Upper lobe of left lung (tissue), 6 donors: ENCODE data around the gene CHST8. TPM values are rescaled to one million over a fixed set of nuclear protein-coding genes. Genes with fewer than 3 reads are reported as not detected.
A peak's percentile ranks its signal among the peaks of the same experiment; 100 is the strongest.

Experiments
- ATAC-seq, 2 donors: fragments of 200-7000 bp; cut with Tn5 transposase; one replicate each; pipeline ENCODE4 v1.9.1; 2022; ENCODE audit warnings: mild to moderate bottlenecking in 2 of 2, moderate library complexity in 2 of 2; ENCODE audit not compliant: low FRiP score in 2 of 2
- DNase-seq, 2 donors: peaks; one replicate each; pipeline ENCODE4 v3.0.0-alpha.2; 2019 to 2020
- H3K27ac ChIP-seq, 4 donors: fragments of 200-600 bp; sonication (generic); one replicate each; pipeline ENCODE4 v1.5.1; 2016 to 2019
- H3K27me3 ChIP-seq, 4 donors: fragments of 200-600 bp; sonication (generic); one replicate each; pipeline ENCODE4 v1.5.1; 2017 to 2019
- H3K36me3 ChIP-seq, 4 donors: fragments of 200-600 bp; sonication (generic); one replicate each; pipeline ENCODE4 v1.5.1; 2016 to 2019
- H3K4me1 ChIP-seq, 4 donors: fragments of 200-600 bp; sonication (generic); one replicate each; pipeline ENCODE4 v1.5.1; 2018 to 2019
- H3K4me3 ChIP-seq, 4 donors: fragments of 200-600 bp; sonication (generic); one replicate each; pipeline ENCODE4 v1.5.1; 2017 to 2019; ENCODE audit warnings: mild to moderate bottlenecking in 2 of 4, moderate library complexity in 1 of 4
- H3K9me3 ChIP-seq, 4 donors: fragments of 200-600 bp; sonication (generic); one replicate each; pipeline ENCODE4 v1.5.1; 2018 to 2019
- CTCF ChIP-seq, 6 experiments: fragments of 450-650 bp in 4 of 6; fragments of 200-600 bp in 2 of 6; sonication (generic) in 2 of 6; IDR thresholded peaks; one replicate each; pipeline ENCODE4 v1.5.1; 2016 to 2019; ENCODE audit warnings: antibody characterized with exemption in 6 of 6
- EP300 ChIP-seq, 4 donors: sonication (generic); formaldehyde crosslinking; IDR thresholded peaks; one replicate each; pipeline ENCODE4 v1.5.1; 2017; ENCODE audit warnings: antibody characterized with exemption in 4 of 4, control low read depth in 2 of 4
- POLR2A ChIP-seq, 4 donors: fragments of 450-650 bp; IDR thresholded peaks; one replicate each; pipeline ENCODE4 v1.5.1; 2016 to 2017; ENCODE audit warnings: antibody characterized with exemption in 4 of 4, mild to moderate bottlenecking in 2 of 4
- POLR2AphosphoS5 ChIP-seq, 2 donors: sonication (generic); formaldehyde crosslinking; IDR thresholded peaks; one replicate each; pipeline ENCODE4 v1.5.1; 2017; ENCODE audit warnings: antibody characterized with exemption in 2 of 2
- WGBS, 2 donors: methylation state at CpG; one replicate each; pipeline ENCODE4 v1.1.5; 2017 to 2018; 5-methylcytosine and 5-hydroxymethylcytosine counted together
- total RNA-seq, 6 donors: library from RNA; depleted of rRNA in 4 of 6; stranded (reverse); fragments of >200 nt in 4 of 6; gene quantifications; one replicate each; pipeline versions ENCODE4 v1.1.0 to v1.2.1, GENCODE V29; 2016 to 2021
- donor health status: DM: no; HTN: no; CAD: no; lungs with moderate emphysema.
- donor health status: DM: no; HTN: yes; CAD: no; lungs with severe emphysema.

The CHST8 gene
- total RNA-seq, 6 donors from 2014 or later, result 0.46 to 3.1 (median 0.72) TPM; not detected in 2

- Histone ChIP-seq H3K4me3 (no peak overlapping the region), H3K27me3 (peaks cover 0 to 8% (median 4%) of the 10 kb centered on the region in 4 donors), H3K4me1 (peaks cover 0 to under 1% (median 0%) of the 10 kb centered on the region in 4 donors), H3K9me3 (no peaks in the 10 kb centered on the region), H3K27ac (no peak overlapping the region), H3K36me3 (no peaks in the 10 kb centered on the region)
- TF ChIP-seq POLR2A (IDR thresholded peaks at IDR 0.05), result no peak
- TF ChIP-seq POLR2AphosphoS5 (IDR thresholded peaks at IDR 0.05), result no peak
- TF ChIP-seq CTCF (IDR thresholded peaks at IDR 0.05), result no peak
- TF ChIP-seq EP300 (IDR thresholded peaks at IDR 0.05), result no peak
- ATAC-seq (no peak), DNase-seq (no peak)
- WGBS, 2 donors, result 80 to 88% methylated on average over 12 of the region's 12 CpGs
These were observed 6.4 kb downstream of the CHST8 start for GRCh38 chr19:33627962-33628839.

DNA sequence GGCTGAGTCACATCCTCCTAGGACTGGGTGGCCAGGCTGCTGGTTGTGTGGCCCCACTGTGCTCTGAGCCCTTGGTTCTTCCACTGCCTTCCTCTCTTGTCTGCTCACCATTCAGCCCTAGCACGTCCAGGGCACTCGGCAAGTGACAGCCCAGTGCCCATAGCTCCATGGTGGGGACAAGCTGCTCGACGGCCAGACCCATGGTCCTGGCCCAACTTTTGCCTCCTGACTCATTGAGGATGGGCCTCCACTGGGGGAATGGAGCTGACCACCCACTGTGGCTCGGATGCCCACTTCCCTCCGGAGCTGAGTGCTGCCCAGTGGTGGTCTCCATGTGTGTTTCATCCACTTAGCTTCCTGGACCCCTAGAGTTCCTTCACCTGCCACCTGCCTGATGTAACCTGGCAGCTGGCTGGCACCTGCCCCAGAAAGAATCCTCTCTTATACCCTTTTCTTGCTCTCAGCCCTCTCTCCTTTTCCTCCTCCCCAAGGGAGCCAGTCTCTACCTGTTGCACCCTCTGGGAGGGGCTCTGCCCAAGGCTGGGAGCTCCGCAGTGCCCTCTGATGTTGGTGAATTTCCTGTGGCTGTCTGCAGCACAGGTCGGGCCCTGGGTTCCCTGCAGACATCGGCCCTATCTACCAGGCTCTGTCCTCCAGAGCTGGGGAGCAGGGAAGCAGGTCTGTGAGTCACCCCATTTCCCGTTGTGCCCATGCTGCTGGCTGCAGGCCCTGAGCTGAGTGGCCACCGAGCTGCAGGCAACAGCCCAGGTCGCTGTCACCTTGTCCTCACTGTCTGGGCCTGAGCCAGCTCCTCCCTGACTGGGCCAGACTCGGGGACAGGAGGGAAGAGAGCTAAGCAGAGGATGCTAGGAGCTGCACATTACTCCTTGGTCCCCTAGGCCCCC lies 7.4 kb downstream of the CHST8 start:
- Histone ChIP-seq H3K27me3 (peaks cover 0 to under 1% (median 0%) of the 10 kb centered on the region in 4 donors), H3K27ac (no peak overlapping the region), H3K4me1 (no peaks in the 10 kb centered on the region), H3K36me3 (no peaks in the 10 kb centered on the region), H3K4me3 (no peak overlapping the region), H3K9me3 (no peaks in the 10 kb centered on the region)
- ATAC-seq (no peak), DNase-seq (peak in 1 of 2 donors; percentile 50)
- no peak for TF ChIP-seq CTCF (IDR thresholded peaks at IDR 0.05)
- no peak for TF ChIP-seq POLR2AphosphoS5 (IDR thresholded peaks at IDR 0.05)
- TF ChIP-seq POLR2A (IDR thresholded peaks at IDR 0.05), result no peak
- no peak for TF ChIP-seq EP300 (IDR thresholded peaks at IDR 0.05)
- 64 to 92% methylated on average over 4 to 13 of the region's 13 CpGs for WGBS, 2 donors

GRCh38 chr19:33629826-33630375 lies 8.1 kb downstream of the CHST8 start:
- Histone ChIP-seq H3K4me1 (no peaks in the 10 kb centered on the region), H3K36me3 (no peaks in the 10 kb centered on the region), H3K4me3 (no peak overlapping the region), H3K9me3 (no peaks in the 10 kb centered on the region), H3K27me3 (no peaks in the 10 kb centered on the region), H3K27ac (no peak overlapping the region)
- TF ChIP-seq EP300 (IDR thresholded peaks at IDR 0.05) (no peak), POLR2A (IDR thresholded peaks at IDR 0.05) (no peak), CTCF (IDR thresholded peaks at IDR 0.05) (no peak), POLR2AphosphoS5 (IDR thresholded peaks at IDR 0.05) (no peak)
- 77 to 100% methylated on average over 1 to 9 of the region's 9 CpGs for WGBS, 2 donors
- ATAC-seq, result no peak
- DNase-seq, result no peak

DNA sequence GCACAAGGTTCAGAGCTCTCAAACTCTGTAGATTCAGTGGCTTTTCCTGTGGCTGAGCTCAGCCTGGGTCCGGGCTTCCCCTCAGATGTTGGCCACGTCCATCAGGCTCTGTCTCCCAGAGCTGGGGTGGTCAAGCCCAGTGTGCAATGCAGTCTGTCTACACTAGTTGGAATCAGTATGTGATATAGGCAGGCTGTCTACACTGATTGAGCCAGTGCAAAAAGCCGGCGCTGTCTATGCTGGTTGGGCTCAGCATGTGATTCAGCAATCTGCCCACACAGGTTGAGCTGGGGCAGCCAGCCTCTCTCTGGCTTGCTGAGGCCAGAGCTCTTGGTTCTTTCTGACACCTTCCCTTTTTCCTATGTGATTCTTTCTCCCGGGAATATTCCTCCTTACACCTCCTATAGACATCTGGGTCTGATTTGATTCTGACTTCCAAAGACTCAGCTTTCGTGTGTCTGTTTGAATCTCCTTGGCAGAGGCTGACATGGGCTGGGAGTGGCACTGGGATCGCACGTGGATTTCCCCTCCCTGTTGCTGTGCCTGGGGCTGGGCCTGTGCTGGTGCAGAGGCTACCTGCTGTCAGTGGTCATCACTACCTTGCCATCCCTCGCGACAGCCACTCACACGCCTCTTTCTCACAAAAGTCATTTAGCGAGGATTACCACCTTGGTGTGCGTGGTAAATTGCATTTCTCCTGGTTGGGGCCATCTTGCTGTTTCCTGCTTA lies 9.3 kb downstream of the CHST8 start:
- H3K9me3 ChIP-seq, result no peaks in the 10 kb centered on the region
- ATAC-seq (no peak), DNase-seq (no peak)
- no peaks in the 10 kb centered on the region for H3K4me1 ChIP-seq
- H3K4me3 ChIP-seq, result no peak overlapping the region
- no peak overlapping the region for H3K27ac ChIP-seq
- no peaks in the 10 kb centered on the region for H3K36me3 ChIP-seq
- H3K27me3 ChIP-seq, result no peaks in the 10 kb centered on the region
- 64 to 69% methylated on average over 13 of the region's 13 CpGs for WGBS, 2 donors
- no peak for TF ChIP-seq CTCF (IDR thresholded peaks at IDR 0.05)
- TF ChIP-seq POLR2A (IDR thresholded peaks at IDR 0.05), result no peak
- no peak for TF ChIP-seq POLR2AphosphoS5 (IDR thresholded peaks at IDR 0.05)
- no peak for TF ChIP-seq EP300 (IDR thresholded peaks at IDR 0.05)
